Measurements from ENCODE around the gene BCL7A.
A peak's percentile ranks its signal among the peaks of the same experiment; 100 is the strongest.
"Not testable (repeated sequence)": the region's sequence is repeated elsewhere in the genome, so short reads cannot be mapped to it uniquely, and the experiment has no call there.

Gene BCL7A

GRCh38 chr12:122028165-122028904 lies 6.7 kb downstream of the BCL7A start:
- DNase-seq (ENCODE audit: low spot score): no peak

GRCh38 chr12:122028905-122029560 lies 7.3 kb downstream of the BCL7A start:
- no peak for DNase-seq (ENCODE audit: low spot score)

- DNase-seq (ENCODE audit: low spot score): no peak
These were observed 8.1 kb downstream of the BCL7A start for GRCh38 chr12:122029620-122030423.

- DNase-seq (ENCODE audit: low spot score): no peak
These were observed 8.8 kb downstream of the BCL7A start for GRCh38 chr12:122030424-122031035.

- peak; percentile 83 for DNase-seq (ENCODE audit: low spot score)
These were observed 9.9 kb downstream of the BCL7A start for GRCh38 chr12:122031342-122032216.

GRCh38 chr12:122032580-122032979 lies 10.9 kb downstream of the BCL7A start:
- no peak for DNase-seq (ENCODE audit: low spot score)

GRCh38 chr12:122035292-122035691 lies 13.6 kb downstream of the BCL7A start:
- DNase-seq (ENCODE audit: low spot score): no peak

- DNase-seq (ENCODE audit: low spot score): no peak
These were observed 14.5 kb downstream of the BCL7A start for GRCh38 chr12:122036153-122036552.

- no peak for DNase-seq (ENCODE audit: low spot score)
These were observed 19.1 kb downstream of the BCL7A start for GRCh38 chr12:122040579-122041386.

- not testable (repeated sequence) for DNase-seq (ENCODE audit: low spot score)
These were observed 19.8 kb downstream of the BCL7A start for GRCh38 chr12:122041458-122041857.

GRCh38 chr12:122042910-122043309 lies 21.2 kb downstream of the BCL7A start:
- DNase-seq (ENCODE audit: low spot score): no peak

- no peak for DNase-seq (ENCODE audit: low spot score)
These were observed 21.8 kb downstream of the BCL7A start for GRCh38 chr12:122043476-122043875.

GRCh38 chr12:122045262-122045661 lies 23.6 kb downstream of the BCL7A start:
- no peak for DNase-seq (ENCODE audit: low spot score)

GRCh38 chr12:122046145-122046544 lies 24.5 kb downstream of the BCL7A start:
- DNase-seq (ENCODE audit: low spot score): no peak

- no peak for DNase-seq (ENCODE audit: low spot score)
These were observed 26.5 kb downstream of the BCL7A start for GRCh38 chr12:122048151-122048550.

- no peak for DNase-seq (ENCODE audit: low spot score)
These were observed 28.1 kb downstream of the BCL7A start for GRCh38 chr12:122049827-122050226.

- DNase-seq (ENCODE audit: low spot score): no peak
These were observed 29.0 kb downstream of the BCL7A start for GRCh38 chr12:122050706-122051105.

GRCh38 chr12:122051231-122051876 lies 29.7 kb downstream of the BCL7A start:
- no peak for DNase-seq (ENCODE audit: low spot score)

GRCh38 chr12:122052285-122052684 lies 30.6 kb downstream of the BCL7A start:
- no peak for DNase-seq (ENCODE audit: low spot score)
